Hepatocyte (in vitro differentiated cells): Measurements from ENCODE around the gene APOF. TPM values are rescaled to one million over a fixed set of nuclear protein-coding genes. Genes with fewer than 3 reads are reported as not detected.
A peak's percentile ranks its signal among the peaks of the same experiment; 100 is the strongest.

ENCODE experiments used
- DNase-seq: peaks from one replicate; pipeline ENCODE4 v3.0.0-alpha.2; 2016; ENCODE audit warnings: low spot score
- H2AFZ ChIP-seq: fragments of 200-600 bp; sonication (generic); 2 replicates; pipeline ENCODE4 v1.6.0; 2016; ENCODE audit warnings: antibody characterized with exemption, mild to moderate bottlenecking
- H3K27ac ChIP-seq: fragments of 200-600 bp; sonication (generic); 2 replicates; pipeline ENCODE4 v1.5.1; 2016; ENCODE audit warnings: mild to moderate bottlenecking
- H3K27me3 ChIP-seq: fragments of 200-600 bp; sonication (generic); 2 replicates; pipeline ENCODE4 v1.6.1; 2016
- H3K36me3 ChIP-seq: fragments of 200-600 bp; sonication (generic); replicated peaks from 2 replicates; pipeline ENCODE4 v1.5.1; 2016; ENCODE audit warnings: low read depth; ENCODE audit not compliant: insufficient read depth
- H3K4me1 ChIP-seq: fragments of 200-600 bp; sonication (generic); 2 replicates; pipeline ENCODE4 v1.5.1; 2016; ENCODE audit warnings: mild to moderate bottlenecking, moderate library complexity; ENCODE audit not compliant: insufficient read depth
- H3K4me2 ChIP-seq: fragments of 200-600 bp; sonication (generic); 2 replicates; pipeline ENCODE4 v1.6.0; 2016
- H3K4me3 ChIP-seq: fragments of 200-600 bp; sonication (generic); 2 replicates; pipeline ENCODE4 v1.5.1; 2016; ENCODE audit warnings: mild to moderate bottlenecking
- H3K79me2 ChIP-seq: fragments of 200-600 bp; sonication (generic); 2 replicates; pipeline ENCODE4 v1.6.0; 2017; ENCODE audit warnings: mild to moderate bottlenecking
- H3K9me2 ChIP-seq: fragments of 200-600 bp; sonication (generic); replicated peaks from 2 replicates; pipeline ENCODE4 v1.6.0; 2017; ENCODE audit warnings: mild to moderate bottlenecking; ENCODE audit not compliant: insufficient read depth
- H3K9me3 ChIP-seq: fragments of 200-600 bp; sonication (generic); 2 replicates; pipeline ENCODE4 v1.5.1; 2016; ENCODE audit warnings: low read depth, mild to moderate bottlenecking
- H4K20me1 ChIP-seq: fragments of 200-600 bp; sonication (generic); 2 replicates; pipeline ENCODE4 v1.6.0; 2016; ENCODE audit warnings: mild to moderate bottlenecking; ENCODE audit not compliant: insufficient read depth, poor library complexity, severe bottlenecking
- CTCF ChIP-seq: fragments of 200-600 bp; sonication (generic); IDR thresholded peaks from 2 replicates; pipeline ENCODE4 v1.5.1; 2016; ENCODE audit warnings: antibody characterized with exemption, mild to moderate bottlenecking; ENCODE audit not compliant: poor library complexity
- EZH2 ChIP-seq: fragments of 200-600 bp; sonication (generic); IDR thresholded peaks from 2 replicates; pipeline ENCODE4 v1.6.1; 2016; ENCODE audit warnings: antibody characterized with exemption, mild to moderate bottlenecking, borderline replicate concordance
- EZH2phosphoT487 ChIP-seq: fragments of 200-600 bp; sonication (generic); IDR thresholded peaks from one replicate; pipeline ENCODE4 v1.6.1; 2018; ENCODE audit warnings: antibody characterized with exemption, mild to moderate bottlenecking, low read depth, moderate library complexity; ENCODE audit not compliant: unreplicated experiment, severe bottlenecking
- WGBS: methylation state at CpG from one replicate; pipeline ENCODE4 v1.1.6; 2016; ENCODE audit warnings: low lambda C conversion rate; ENCODE audit errors: missing lambda C conversion rate; 5-methylcytosine and 5-hydroxymethylcytosine counted together
- polyA plus RNA-seq: library from polyadenylated mRNA; unstranded; fragments of >200 nt; fragmentation: Nextera tagmentation; extraction: Ambion mirVana; gene quantifications from 2 replicates; pipeline ENCODE4 v1.2.1, GENCODE V29; 2016
- total RNA-seq: library from RNA; depleted of rRNA; stranded (reverse); fragments of >200 nt; gene quantifications from 2 replicates; pipeline ENCODE4 v1.2.3, GENCODE V29; 2014

APOF gene
- total and polyA plus RNA-seq, 2 experiments from 2014 or later, result not detected

DNA sequence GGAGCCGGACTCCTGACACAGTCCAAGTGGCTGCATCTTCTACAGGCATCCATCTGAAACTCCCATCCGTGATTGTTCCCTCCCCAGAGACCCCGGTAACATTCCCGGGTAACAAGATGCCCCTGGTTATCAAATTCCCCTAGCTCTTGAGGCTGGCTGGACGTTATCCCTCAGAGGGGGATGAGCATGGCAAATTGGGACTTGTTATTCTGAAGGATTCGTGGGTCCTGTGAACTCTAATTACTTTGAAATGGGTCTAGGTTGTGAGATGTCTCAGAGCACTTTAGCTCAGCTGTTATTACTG is 28.2 kb downstream of the APOF start:
- no peaks in the 10 kb centered on the region for H3K27me3 ChIP-seq
- TF ChIP-seq CTCF (no peak), EZH2 (no peak), EZH2phosphoT487 (no peak)
- peak overlapping the region; percentile 87 for H3K4me2 ChIP-seq
- no peaks in the 10 kb centered on the region for H3K9me3 ChIP-seq
- DNase-seq, result no peak
- H3K27ac ChIP-seq, result peak overlapping the region; percentile 95
- H3K4me3 ChIP-seq, result peak overlapping the region; percentile 56
- no peaks in the 10 kb centered on the region for H4K20me1 ChIP-seq
- peaks cover 11% of the 10 kb centered on the region for H3K4me1 ChIP-seq
- peak overlapping the region; percentile 43 for H2AFZ ChIP-seq
- no peaks in the 10 kb centered on the region for H3K36me3 ChIP-seq
- 16% methylated on average over 6 of the region's 6 CpGs for WGBS
- peaks cover 6% of the 10 kb centered on the region for H3K79me2 ChIP-seq
- no peaks in the 10 kb centered on the region for H3K9me2 ChIP-seq

GRCh38 chr12:56333679-56334489 is 28.8 kb downstream of the APOF start, which contains the start of gene PAN2:
TSS of gene PAN2 (minus strand) at chr12:56334000. CDS start at chr12:56333094, 906 bp downstream.
- no peaks in the 10 kb centered on the region for H4K20me1 ChIP-seq
- H3K4me2 ChIP-seq, result peak within 1 kb of the TSS; percentile 87
- DNase-seq, result peak; percentile 96
- TF ChIP-seq EZH2phosphoT487 (no peak), CTCF (peak; percentile 77)
- peaks cover 11% of the 10 kb centered on the region for H3K4me1 ChIP-seq
- peak within 1 kb of the TSS; percentile 95 for H3K27ac ChIP-seq
- H3K27me3 ChIP-seq, result no peaks in the 10 kb centered on the region
- H2AFZ ChIP-seq, result peak within 1 kb of the TSS; percentile 53
- peak within 1 kb of the TSS; percentile 56 for H3K4me3 ChIP-seq
- under 1% methylated on average over 45 of the region's 45 CpGs for WGBS
- no peaks in the 10 kb centered on the region for H3K9me2 ChIP-seq
- no peaks in the 10 kb centered on the region for H3K9me3 ChIP-seq
- no peaks in the 10 kb centered on the region for H3K36me3 ChIP-seq
- H3K79me2 ChIP-seq, result peaks cover 6% of the 10 kb centered on the region

DNA sequence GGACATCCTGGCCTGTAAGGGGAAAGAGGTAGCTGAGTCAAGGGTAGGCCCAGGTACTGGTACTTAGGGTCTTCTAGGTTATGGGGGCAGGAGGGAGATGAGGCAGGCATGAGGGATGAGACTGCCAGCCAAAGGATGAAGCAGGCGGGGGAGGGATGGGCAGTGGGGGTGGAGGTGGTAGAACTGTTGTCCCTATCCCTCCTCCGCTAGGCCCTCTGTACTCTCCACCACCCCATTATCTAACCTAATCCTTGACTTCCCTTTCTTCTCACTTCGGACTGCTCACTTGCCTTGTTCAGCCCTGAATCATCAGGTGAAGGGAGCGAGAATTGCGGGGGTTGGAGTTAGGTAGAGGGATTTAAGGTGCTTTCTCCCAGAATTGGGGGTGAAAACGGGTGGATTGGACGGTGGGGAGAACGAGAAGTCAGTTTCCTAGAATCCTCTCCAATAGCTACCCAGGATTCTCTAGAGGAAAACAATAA is 29.4 kb downstream of the APOF start:
- Histone ChIP-seq H3K79me2 (peaks cover 6% of the 10 kb centered on the region), H3K27ac (peak overlapping the region; percentile 95), H2AFZ (peak overlapping the region; percentile 53), H3K9me2 (no peaks in the 10 kb centered on the region), H3K9me3 (no peaks in the 10 kb centered on the region), H3K4me2 (peak overlapping the region; percentile 87), H3K36me3 (no peaks in the 10 kb centered on the region), H3K27me3 (no peaks in the 10 kb centered on the region), H3K4me1 (peaks cover 11% of the 10 kb centered on the region), H4K20me1 (no peaks in the 10 kb centered on the region), H3K4me3 (peak overlapping the region; percentile 13)
- TF ChIP-seq EZH2phosphoT487 (no peak), CTCF (no peak), EZH2 (no peak)
- 36% methylated on average over 8 of the region's 8 CpGs for WGBS
- DNase-seq, result no peak
